Measurements from ENCODE around the gene DUOXA2.

DNA sequence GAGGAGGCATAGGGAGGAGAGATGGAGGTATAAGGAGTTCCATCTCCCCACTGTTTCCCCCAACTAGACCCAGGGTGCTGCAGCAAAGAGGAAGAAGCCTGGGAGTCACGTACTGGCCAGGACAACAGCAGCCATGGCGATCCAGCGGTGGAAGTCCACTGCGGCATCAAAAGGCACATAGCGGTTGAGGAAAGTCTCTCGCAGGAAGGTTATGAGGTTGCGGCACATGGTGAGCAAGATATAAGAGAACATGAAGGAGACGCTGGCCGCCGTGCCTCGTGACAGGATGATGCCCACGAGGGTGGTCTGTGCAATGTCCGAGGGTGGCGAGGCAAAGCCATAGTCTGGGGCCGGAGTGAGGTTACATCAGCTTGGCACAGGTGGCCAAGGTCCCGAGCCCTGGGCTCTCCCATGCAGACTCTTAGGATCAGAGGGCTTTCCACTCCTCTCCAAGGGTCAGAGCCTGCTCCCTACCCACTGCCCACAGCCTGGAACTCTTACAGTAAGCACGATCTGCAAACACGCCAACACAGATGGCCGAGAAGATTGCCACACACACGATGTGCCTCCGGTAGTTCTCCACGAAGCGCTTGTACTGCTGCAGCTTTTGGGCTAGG, 14.5 kb upstream of the DUOXA2 start:
- TF ChIP-seq POLR2AphosphoS5 (IDR thresholded peaks at IDR 0.05; ENCODE audit: low read depth, low read length) (no peak), SIN3A (IDR thresholded peaks at IDR 0.05; ENCODE audit: borderline replicate concordance, insufficient read depth, low read depth, low read length) (no peak)
- TF ChIP-seq, protein P1, sequence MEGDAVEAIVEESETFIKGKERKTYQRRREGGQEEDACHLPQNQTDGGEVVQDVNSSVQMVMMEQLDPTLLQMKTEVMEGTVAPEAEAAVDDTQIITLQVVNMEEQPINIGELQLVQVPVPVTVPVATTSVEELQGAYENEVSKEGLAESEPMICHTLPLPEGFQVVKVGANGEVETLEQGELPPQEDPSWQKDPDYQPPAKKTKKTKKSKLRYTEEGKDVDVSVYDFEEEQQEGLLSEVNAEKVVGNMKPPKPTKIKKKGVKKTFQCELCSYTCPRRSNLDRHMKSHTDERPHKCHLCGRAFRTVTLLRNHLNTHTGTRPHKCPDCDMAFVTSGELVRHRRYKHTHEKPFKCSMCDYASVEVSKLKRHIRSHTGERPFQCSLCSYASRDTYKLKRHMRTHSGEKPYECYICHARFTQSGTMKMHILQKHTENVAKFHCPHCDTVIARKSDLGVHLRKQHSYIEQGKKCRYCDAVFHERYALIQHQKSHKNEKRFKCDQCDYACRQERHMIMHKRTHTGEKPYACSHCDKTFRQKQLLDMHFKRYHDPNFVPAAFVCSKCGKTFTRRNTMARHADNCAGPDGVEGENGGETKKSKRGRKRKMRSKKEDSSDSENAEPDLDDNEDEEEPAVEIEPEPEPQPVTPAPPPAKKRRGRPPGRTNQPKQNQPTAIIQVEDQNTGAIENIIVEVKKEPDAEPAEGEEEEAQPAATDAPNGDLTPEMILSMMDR (IDR thresholded peaks at IDR 0.05): no peak
- TF ChIP-seq, protein P2, sequence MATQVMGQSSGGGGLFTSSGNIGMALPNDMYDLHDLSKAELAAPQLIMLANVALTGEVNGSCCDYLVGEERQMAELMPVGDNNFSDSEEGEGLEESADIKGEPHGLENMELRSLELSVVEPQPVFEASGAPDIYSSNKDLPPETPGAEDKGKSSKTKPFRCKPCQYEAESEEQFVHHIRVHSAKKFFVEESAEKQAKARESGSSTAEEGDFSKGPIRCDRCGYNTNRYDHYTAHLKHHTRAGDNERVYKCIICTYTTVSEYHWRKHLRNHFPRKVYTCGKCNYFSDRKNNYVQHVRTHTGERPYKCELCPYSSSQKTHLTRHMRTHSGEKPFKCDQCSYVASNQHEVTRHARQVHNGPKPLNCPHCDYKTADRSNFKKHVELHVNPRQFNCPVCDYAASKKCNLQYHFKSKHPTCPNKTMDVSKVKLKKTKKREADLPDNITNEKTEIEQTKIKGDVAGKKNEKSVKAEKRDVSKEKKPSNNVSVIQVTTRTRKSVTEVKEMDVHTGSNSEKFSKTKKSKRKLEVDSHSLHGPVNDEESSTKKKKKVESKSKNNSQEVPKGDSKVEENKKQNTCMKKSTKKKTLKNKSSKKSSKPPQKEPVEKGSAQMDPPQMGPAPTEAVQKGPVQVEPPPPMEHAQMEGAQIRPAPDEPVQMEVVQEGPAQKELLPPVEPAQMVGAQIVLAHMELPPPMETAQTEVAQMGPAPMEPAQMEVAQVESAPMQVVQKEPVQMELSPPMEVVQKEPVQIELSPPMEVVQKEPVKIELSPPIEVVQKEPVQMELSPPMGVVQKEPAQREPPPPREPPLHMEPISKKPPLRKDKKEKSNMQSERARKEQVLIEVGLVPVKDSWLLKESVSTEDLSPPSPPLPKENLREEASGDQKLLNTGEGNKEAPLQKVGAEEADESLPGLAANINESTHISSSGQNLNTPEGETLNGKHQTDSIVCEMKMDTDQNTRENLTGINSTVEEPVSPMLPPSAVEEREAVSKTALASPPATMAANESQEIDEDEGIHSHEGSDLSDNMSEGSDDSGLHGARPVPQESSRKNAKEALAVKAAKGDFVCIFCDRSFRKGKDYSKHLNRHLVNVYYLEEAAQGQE (IDR thresholded peaks at IDR 0.05; ENCODE audit: insufficient read depth in 1 of 2, low read depth in 2 of 2, low read length in 1 of 2): no peak

Data from Panc1 (cell line).